Liver (tissue), 9 donors: ENCODE measurements around the gene MAGED1. TPM values are rescaled to one million over a fixed set of nuclear protein-coding genes. Genes with fewer than 3 reads are reported as not detected.

Experiments
- DNase-seq: peaks from one replicate; pipeline ENCODE4 v3.0.0-alpha.2; 2017; ENCODE audit warnings: low spot score
- H3K27ac ChIP-seq, 2 donors: one replicate each; pipeline ENCODE4 v1.7.0; 2013; ENCODE audit warnings: inconsistent platforms in 2 of 2, low read length in 2 of 2, control low read depth in 1 of 2, low read depth in 1 of 2, mild to moderate bottlenecking in 1 of 2
- H3K27me3 ChIP-seq, 4 donors: one replicate each; pipeline versions ENCODE4 v1.6.1 to v1.7.0; 2013; ENCODE audit warnings: low read length in 3 of 4, inconsistent platforms in 1 of 4, mild to moderate bottlenecking in 1 of 4, moderate library complexity in 1 of 4; ENCODE audit not compliant: control insufficient read depth in 4 of 4, insufficient read depth in 4 of 4
- H3K36me3 ChIP-seq, 4 donors: one replicate each; pipeline versions ENCODE4 v1.6.1 to v1.7.0; 2013; ENCODE audit warnings: low read length in 3 of 4, mild to moderate bottlenecking in 3 of 4, low read depth in 1 of 4, moderate library complexity in 1 of 4; ENCODE audit not compliant: control insufficient read depth in 4 of 4, insufficient read depth in 3 of 4
- H3K4me1 ChIP-seq, 4 donors: one replicate each; pipeline versions ENCODE4 v1.6.1 to v1.7.0; 2013; ENCODE audit warnings: low read length in 3 of 4, mild to moderate bottlenecking in 3 of 4, moderate library complexity in 1 of 4; ENCODE audit not compliant: control insufficient read depth in 4 of 4, insufficient read depth in 4 of 4
- H3K4me3 ChIP-seq, 3 donors: one replicate each; pipeline versions ENCODE4 v1.6.1 to v1.7.0; 2013; ENCODE audit warnings: low read length in 3 of 3, control low read depth in 1 of 3, low read depth in 1 of 3, mild to moderate bottlenecking in 1 of 3
- H3K9ac ChIP-seq, 2 donors: one replicate each; pipeline ENCODE4 v1.7.0; 2013; ENCODE audit warnings: low read length in 2 of 2, mild to moderate bottlenecking in 2 of 2, moderate library complexity in 2 of 2, control low read depth in 1 of 2, low read depth in 1 of 2
- H3K9me3 ChIP-seq, 4 donors: one replicate each; pipeline versions ENCODE4 v1.6.1 to v1.7.0; 2013; ENCODE audit warnings: low read length in 3 of 4; ENCODE audit not compliant: control insufficient read depth in 4 of 4
- ATF3 ChIP-seq: IDR thresholded peaks from 2 replicates; pipeline ENCODE4 v1.6.1; 2016; ENCODE audit warnings: antibody characterized with exemption
- CTCF ChIP-seq: fragments of 150-350 bp; IDR thresholded peaks from 2 replicates; pipeline ENCODE4 v1.5.1; 2017; ENCODE audit warnings: improper control_type of control experiment, low read depth, low read length; ENCODE audit not compliant: missing input control
- EGR1 ChIP-seq, 2 donors: IDR thresholded peaks; 2 replicates each; pipeline ENCODE4 v1.6.1; 2016 to 2018; ENCODE audit warnings: antibody characterized with exemption in 2 of 2, low read depth in 2 of 2
- FOXA1 ChIP-seq: IDR thresholded peaks from 2 replicates; pipeline ENCODE4 v1.6.1; 2016; ENCODE audit warnings: antibody characterized with exemption
- FOXA2 ChIP-seq: IDR thresholded peaks from 2 replicates; pipeline ENCODE4 v1.6.1; 2016; ENCODE audit warnings: antibody characterized with exemption
- HNF4A ChIP-seq, 2 donors: conservative IDR thresholded peaks; 2 replicates each; pipeline ENCODE4 v1.6.1; 2016; ENCODE audit warnings: antibody characterized with exemption in 2 of 2, mild to moderate bottlenecking in 2 of 2
- HNF4G ChIP-seq: IDR thresholded peaks from 2 replicates; pipeline ENCODE4 v1.6.1; 2016; ENCODE audit warnings: antibody characterized with exemption
- JUND ChIP-seq, 2 donors: IDR thresholded peaks; 2 replicates each; pipeline ENCODE4 v1.6.1; 2016; ENCODE audit warnings: antibody characterized with exemption in 2 of 2
- MAX ChIP-seq: IDR thresholded peaks from 2 replicates; pipeline ENCODE4 v1.6.1; 2016; ENCODE audit warnings: antibody characterized with exemption
- RAD21 ChIP-seq, 2 donors: IDR thresholded peaks; 2 replicates each; pipeline ENCODE4 v1.6.1; 2016; ENCODE audit warnings: antibody characterized with exemption in 2 of 2, mild to moderate bottlenecking in 2 of 2
- REST ChIP-seq: IDR thresholded peaks from 2 replicates; pipeline ENCODE4 v1.6.1; 2016; ENCODE audit warnings: antibody characterized with exemption, mild to moderate bottlenecking
- RXRA ChIP-seq, 2 donors: IDR thresholded peaks; 2 replicates each; pipeline ENCODE4 v1.6.1; 2017 to 2018; ENCODE audit warnings: antibody characterized with exemption in 2 of 2, mild to moderate bottlenecking in 1 of 2
- SP1 ChIP-seq: IDR thresholded peaks from 2 replicates; pipeline ENCODE4 v1.6.1; 2018; ENCODE audit warnings: antibody characterized with exemption, mild to moderate bottlenecking
- TAF1 ChIP-seq: conservative IDR thresholded peaks from 2 replicates; pipeline ENCODE4 v1.6.1; 2016; ENCODE audit warnings: antibody characterized with exemption, mild to moderate bottlenecking
- YY1 ChIP-seq: IDR thresholded peaks from 2 replicates; pipeline ENCODE4 v1.6.1; 2016; ENCODE audit warnings: antibody characterized with exemption, mild to moderate bottlenecking
- WGBS: extraction: QIAGEN DNeasy Blood & Tissue Kit; methylation state at CpG from one replicate; pipeline ENCODE4 v1.1.7; 2013; 5-methylcytosine and 5-hydroxymethylcytosine counted together
- polyA plus RNA-seq, 2 donors: library from polyadenylated mRNA; stranded (reverse) in 1 of 2; unstranded in 1 of 2; fragments of 200-250 nt in 1 of 2; fragments of >200 nt in 1 of 2; fragmentation: Nextera tagmentation in 1 of 2; extraction: Ambion mirVana in 1 of 2; gene quantifications; one replicate each; pipeline versions ENCODE4 v1.2.1 to v1.2.3, GENCODE V29; 2013 to 2015
- total RNA-seq, 2 donors: library from RNA; depleted of rRNA; stranded (reverse); fragments of >200 nt; gene quantifications; one replicate each; pipeline ENCODE4 v1.2.3, GENCODE V29; 2014
- donor health status: healthy.
- donor health status: healthy.
- donor health status: healthy.
- donor health status: healthy.
- donor health status: healthy.

The MAGED1 gene
- total and polyA plus RNA-seq, 4 donors: 43.3 to 67.3 (median 48.2) TPM

- no peak for TF ChIP-seq CTCF
- TF ChIP-seq RXRA (IDR thresholded peaks at IDR 0.05): no peak
- no peak for TF ChIP-seq SP1
- TF ChIP-seq FOXA1: no peak
- no peak for TF ChIP-seq ATF3
- TF ChIP-seq HNF4A (conservative IDR thresholded peaks at IDR 0.05): no peak
- TF ChIP-seq YY1: no peak
- TF ChIP-seq JUND (IDR thresholded peaks at IDR 0.05): no peak
Observed at GRCh38 chrX:51862920-51863319, 30.5 kb upstream of the MAGED1 start (continued).

DNA sequence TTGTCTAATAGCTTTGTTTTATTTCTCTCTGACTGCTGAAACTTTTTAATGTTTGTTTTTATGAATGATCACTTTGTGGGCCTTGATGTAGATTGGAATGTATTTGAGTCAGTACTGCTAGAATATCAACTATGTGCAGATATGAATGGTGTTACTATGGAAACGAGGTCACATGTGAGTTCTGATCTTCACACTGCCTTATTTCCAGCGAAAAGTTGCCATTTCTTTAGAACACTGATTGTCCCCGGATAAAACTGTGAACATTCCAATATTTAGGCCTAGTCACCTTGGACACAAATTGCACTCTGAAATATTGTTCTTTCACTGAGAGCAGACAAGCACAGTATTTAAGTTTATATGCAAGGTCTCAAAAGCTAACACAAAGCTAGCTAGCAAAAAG lies 27.2 kb upstream of the MAGED1 start:
- no peak overlapping the region for H3K9ac ChIP-seq
- no peak overlapping the region for H3K27ac ChIP-seq
- no peak overlapping the region for H3K4me3 ChIP-seq
- DNase-seq: no peak
- H3K4me1 ChIP-seq: no peaks in the 10 kb centered on the region
- no peaks in the 10 kb centered on the region for H3K27me3 ChIP-seq
- H3K9me3 ChIP-seq: peaks cover 0 to 4% (median 0%) of the 10 kb centered on the region in 4 donors
- WGBS: 87% methylated on average over 3 of the region's 3 CpGs
- TF ChIP-seq REST (no peak), CTCF (no peak), ATF3 (no peak), RAD21 (IDR thresholded peaks at IDR 0.05) (no peak), MAX (no peak), EGR1 (IDR thresholded peaks at IDR 0.05; ENCODE audit: low read depth in 2 of 2) (no peak), FOXA1 (no peak), FOXA2 (no peak), TAF1 (no peak), HNF4G (no peak), JUND (IDR thresholded peaks at IDR 0.05) (no peak), RXRA (IDR thresholded peaks at IDR 0.05) (no peak)
- no peaks in the 10 kb centered on the region for H3K36me3 ChIP-seq
